GM18858 (cell line): Measurements from ENCODE around the gene MYO9B.

ENCODE experiments used
- ATAC-seq: cut with Tn5 transposase; IDR thresholded peaks from one replicate; pipeline ENCODE4 v1.9.1; 2021; ENCODE audit not compliant: unreplicated experiment

MYO9B gene

DNA sequence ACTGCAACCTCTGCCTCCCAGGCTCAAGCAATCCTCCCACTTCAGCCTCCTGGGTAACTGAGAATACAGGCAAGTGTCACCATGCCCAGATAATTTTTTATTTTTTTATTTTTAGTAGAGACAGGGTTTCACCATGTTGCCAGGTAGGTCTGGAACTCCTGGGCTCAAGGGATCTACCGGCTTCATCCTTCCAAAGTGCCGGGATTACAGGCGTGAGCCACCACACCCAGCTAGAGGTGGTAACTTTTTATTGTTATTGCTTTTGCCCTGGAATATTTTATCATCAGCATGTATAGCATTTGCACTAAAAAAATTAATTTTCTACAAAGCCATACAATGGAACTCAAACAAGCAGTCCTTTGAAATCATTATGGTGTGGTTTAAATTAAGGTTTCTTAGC lies 14.4 kb upstream of the MYO9B start:
- no peak for ATAC-seq

GRCh38 chr19:17061691-17062090 lies 13.9 kb upstream of the MYO9B start:
- ATAC-seq, result no peak

GRCh38 chr19:17063428-17063827 lies 12.1 kb upstream of the MYO9B start:
- ATAC-seq, result no peak

GRCh38 chr19:17069193-17069592 lies 6.4 kb upstream of the MYO9B start:
- ATAC-seq, result no peak

DNA sequence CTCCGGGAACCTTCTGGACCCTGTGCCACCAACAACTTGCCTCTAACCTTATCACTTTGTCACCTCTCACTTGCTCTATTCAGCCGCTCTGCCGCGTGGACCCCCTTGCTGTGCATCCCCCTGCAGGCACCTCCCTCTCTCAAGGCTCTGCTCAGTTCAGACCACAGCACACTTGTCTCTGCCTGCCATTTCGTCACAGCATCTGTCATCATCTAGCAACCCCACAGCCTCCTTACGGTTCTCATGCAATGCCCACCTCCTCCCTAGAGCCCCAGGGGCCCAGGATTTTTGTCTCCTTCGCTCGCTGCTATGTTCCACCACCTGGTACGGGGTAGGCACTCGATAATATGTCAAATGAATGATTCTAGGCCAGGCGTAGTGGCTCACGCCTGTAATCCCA lies 5.2 kb upstream of the MYO9B start:
- no peak for ATAC-seq

- ATAC-seq, result no peak
Measured at GRCh38 chr19:17070912-17071311, 4.7 kb upstream of the MYO9B start.

DNA sequence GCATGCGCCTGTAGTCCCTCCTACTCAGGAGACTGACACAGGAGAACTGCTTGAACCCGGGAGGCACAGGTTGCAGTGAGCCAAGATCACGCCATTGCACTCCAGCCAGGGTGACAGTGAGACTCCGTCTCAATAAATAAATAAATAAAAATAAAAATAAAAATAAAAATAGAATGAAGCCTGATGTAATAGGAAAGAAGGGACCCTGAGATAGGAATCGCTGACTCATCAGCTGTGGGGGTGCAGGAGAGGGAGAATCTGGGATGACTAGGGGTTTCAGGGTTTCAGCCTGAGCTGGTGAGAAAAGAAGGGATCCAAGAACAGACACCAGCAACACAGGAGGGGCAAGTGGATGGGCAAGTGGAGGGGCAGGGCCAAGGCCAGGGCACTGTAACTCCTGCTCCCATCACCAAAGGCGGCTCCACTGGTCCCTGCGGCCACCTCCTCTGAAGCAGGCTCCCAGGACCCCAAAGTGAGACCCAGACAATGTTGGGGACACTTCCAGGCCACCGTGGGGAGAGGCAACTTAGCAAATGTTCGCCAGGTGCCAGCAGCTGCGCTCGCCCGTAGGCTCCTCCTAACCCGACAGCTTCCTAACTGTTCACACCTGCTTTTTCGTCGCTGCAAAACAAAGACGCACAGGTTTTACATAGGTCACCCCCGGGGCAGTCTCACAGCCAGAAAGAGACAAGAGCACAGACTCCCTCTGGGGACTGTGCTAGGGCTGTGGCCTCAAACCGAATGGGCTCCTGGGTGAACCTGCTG lies 1.5 kb upstream of the MYO9B start:
- no peak for ATAC-seq

- peak; percentile 3 for ATAC-seq
Measured at GRCh38 chr19:17074634-17075034, 943 bp upstream of the MYO9B start.

- no peak for ATAC-seq
Measured at GRCh38 chr19:17075864-17076542, 426 bp downstream of the MYO9B start.

DNA sequence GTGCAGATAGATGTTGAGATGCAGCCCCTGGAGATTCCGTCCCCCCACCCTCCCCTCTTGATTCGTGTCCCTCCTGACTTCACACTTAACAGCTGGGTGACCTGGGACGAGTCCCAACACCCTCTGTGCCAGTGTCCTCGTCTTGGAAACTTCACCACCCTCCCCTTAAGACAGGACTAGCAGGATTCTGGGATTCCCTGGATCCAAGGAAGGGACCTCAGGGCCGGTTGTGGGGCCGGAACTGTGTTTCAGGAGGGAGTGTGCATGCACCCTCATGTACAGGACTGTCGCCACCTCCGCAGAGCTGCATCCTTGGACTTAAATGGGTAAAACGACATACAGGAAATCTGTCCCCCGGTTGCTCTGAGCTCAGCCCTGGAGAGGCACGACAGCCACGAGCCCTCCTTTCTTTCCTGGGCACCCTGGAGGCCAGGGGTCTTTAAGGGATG lies 990 bp downstream of the MYO9B start:
- no peak for ATAC-seq

DNA sequence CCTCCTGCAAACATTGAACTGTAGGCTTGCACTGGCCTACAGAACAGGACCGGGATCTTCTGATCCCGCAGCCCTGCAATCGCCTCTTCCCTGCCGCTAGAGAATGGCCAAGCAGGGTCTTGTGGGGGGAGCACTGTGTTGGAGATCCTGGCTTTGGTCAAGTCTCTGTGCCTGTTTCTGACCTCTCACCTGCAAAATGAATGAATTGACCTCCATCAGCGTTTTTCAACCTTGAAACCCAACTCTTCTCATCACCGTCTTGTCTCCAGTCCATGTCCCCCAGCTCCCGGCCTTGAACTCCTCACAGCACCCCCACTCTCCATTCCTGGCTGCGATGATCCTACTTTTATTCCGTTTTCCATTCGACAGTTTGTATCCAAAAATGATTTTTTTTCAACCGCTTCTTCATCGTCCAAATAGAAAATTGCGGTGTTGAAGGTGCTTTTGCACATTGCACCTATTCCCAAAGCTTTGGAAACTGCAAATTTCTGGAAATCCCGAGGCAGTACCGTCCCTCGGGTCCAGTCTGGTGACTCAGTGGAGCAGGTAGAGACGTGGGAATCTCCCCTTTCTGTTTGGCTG lies 2.0 kb downstream of the MYO9B start:
- no peak for ATAC-seq

DNA sequence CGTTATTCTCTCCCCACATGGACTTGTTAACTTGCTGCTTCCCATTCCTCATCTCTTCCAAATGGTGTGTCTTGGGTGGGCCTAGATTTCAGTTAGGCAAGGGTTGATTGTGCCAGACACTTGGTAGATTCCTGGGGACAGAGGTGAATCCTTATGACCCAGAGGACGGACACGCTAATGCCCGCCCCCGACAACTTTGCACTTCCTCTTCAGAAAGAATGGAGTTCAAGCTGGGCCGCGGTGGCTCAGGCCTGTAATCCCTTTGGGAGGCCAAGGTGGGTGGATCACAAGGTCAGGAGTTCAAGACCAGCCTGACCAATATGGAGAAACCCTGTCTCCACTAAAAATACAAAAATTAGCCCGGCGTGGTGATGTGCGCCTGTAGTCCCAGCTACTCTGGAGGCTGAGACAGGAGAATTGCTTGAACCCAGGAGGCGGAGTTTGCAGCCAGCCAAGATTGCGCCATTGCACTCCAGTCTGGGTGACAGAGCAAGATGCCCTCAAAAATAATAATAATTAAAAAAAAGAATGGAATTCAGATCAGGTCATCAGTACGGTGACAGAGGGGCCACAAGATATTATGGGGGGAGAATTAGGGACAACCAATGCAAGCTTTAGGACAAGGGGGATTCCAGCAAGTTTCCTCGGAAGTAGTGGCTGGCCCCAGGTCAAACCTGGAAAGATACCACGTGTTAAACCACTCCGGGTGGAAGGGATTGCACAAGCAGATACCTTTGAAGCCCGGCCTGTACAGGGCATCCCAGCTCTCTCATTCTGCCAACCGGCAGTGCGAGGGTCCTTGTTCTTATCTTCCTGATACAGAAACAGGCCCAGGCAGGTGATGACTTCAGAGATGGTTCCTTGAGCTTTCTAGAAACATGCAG lies 2.7 kb downstream of the MYO9B start:
- no peak for ATAC-seq

DNA sequence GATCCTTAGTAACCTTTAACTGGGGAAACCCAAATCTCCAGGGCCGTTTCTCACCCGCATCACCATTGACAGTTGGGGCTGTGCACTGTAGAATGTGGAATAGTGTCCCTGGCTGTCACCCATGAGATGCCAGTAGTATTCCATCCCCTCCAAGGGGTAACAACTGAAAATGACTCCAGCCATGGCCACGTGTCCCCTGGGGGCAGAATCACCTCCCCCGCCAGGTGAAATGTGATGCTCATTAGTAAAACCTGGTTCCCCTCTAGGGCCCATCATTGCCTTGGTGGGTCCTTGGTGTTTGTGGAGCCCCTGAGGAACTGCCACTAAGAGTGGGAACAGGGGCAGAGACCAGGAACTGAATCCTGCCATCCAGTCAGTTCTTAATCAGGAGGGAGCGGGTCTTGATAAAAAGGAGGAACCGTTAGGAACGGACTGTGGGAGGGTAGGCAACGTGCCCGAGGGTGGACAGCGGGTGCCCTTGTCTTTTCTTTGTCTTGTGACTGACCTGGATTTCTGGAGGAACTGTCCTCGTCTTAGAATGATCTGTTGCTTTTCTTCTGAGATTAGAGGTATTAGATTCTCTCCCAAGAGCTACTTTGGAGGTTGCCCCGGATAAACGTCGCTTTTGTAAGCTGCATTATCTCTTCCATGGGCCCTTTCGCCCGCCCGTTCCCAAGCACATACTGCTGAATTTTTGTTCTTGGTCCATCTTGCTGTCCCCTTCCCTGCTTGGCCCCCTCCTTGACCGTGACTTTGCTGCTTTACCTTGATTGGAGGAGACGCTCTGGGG lies 3.5 kb downstream of the MYO9B start:
- no peak for ATAC-seq

- ATAC-seq, result peak; percentile 37
Measured at GRCh38 chr19:17079710-17080439, 4.3 kb downstream of the MYO9B start.

DNA sequence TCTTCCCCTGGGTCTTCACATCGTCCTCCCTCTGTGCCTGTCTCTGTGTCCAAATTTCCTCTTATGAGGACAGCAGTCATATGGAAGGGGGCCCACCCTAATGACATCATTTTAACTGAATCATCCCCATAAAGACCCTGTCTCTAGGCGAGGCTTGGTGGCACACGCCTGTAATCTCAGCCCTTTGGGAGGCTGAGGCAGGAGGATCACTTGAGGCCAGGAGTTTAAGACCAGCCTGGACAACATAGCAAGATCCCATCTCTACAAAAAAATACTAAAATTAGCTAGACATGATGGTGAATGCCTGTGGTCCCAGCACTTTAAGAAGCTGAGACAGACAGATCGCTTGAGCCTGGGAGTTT lies 4.8 kb downstream of the MYO9B start:
- no peak for ATAC-seq

DNA sequence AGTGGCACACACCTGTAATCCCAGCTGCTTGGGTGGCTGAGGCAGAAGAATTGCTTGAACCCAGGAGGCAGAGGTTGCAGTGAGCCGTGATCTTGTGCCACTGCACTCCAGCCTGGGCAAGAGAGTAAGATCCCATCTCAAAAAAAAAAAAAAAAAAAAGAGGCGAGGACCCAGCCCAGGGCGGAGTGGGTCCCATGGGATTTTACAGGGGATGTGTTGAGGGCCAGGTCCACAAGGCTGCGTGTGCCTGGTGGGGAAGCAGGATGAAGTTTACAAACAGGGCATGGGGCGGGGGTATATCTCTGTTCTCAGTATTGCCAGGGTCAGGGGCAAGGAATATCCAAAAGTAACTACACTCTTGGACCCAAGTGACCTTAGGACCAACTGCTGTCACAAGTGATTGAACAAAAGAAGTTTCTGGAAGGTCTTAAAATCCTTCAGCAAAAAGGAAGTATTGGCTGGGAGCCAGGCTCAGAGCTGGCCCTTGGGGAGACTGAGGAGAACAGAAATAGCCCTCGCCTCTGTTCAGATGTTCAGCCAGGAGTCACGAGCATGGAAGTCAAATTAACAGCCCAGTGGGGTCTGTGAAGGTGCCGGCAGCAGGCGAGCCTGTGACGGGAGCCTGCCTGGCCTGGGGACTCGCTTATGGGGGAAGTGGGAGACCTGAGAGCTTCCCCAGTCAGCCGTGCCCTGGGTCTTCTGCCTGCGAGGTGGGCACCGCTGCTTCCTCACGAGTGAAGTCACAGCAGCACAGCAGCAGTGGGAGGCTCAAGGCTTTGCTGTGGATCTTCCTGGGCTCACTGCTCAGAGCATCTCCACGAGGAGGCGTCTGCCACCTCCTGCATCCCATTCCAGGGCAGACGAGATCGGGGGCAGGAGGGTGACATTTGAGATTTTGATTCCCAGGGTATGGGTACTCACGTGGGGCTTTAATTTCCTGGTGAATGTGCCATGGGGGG lies 6.4 kb downstream of the MYO9B start:
- no peak for ATAC-seq

DNA sequence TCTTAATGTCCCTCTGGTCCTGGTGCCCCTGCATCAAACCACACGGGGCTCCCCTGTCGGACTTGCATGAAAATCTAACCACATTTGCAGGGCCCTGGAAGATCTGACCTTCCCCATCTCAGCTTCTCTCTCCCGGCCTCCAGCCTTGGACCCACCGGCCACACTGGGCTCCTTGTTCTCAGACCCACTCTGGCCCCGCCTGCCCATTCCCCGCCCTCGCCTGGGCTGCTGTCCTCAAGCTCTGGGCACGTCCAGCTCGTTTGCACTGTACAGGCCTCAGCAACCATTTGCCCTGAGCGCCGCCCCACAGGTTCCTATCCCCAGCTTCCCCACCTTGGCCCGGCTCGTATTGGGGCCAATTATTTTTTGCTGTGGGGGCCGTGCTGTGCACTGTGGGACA lies 10.5 kb downstream of the MYO9B start:
- no peak for ATAC-seq

DNA sequence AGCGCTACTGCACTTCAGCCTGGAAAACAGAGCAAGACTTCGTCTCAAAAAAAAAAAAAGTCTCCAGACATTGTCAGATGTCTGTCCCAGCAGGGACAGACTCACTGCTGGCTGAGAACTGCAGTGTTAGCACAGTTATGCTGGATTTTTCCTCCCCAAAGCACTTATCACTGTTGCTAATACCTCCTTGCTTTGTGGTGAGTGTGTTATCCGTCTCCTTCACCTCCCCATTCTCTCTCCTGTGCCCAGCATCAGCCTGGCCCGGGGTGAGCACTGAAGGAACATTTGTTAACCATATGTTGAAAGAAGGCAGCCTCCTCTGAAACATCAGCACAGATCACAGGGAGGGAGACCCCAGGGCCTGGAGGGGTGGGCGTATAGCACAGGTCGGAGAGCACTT lies 11.3 kb downstream of the MYO9B start:
- no peak for ATAC-seq

DNA sequence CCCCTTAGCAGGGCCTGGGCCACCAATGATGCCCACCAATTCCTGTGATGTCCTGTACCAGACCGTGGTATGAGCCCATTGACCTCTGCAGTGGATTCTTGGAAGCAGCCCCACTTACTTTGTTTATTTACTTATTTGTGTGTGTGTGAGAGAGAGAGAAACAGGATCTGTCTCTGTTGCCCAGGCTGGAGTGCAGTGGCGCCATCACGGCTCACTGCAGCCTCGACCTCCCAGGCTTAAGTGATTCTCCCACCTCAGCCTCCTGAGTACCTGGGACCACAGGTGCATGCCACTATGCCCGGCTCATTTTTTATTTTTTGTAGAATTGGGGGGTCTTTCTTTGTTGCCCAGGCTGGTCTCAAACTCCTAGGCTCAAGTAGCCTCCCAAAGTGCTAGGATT lies 13.0 kb downstream of the MYO9B start:
- no peak for ATAC-seq
